OCI-LY1 (cell line): ENCODE measurements around the gene TFAP2E.

Experiments
- H2AFZ ChIP-seq: fragments of 200-600 bp; sonication (generic), shearing (Covaris generic); 2 replicates; pipeline ENCODE4 v1.6.0; 2014; ENCODE audit warnings: antibody characterized with exemption, mild to moderate bottlenecking, low read length
- H3F3A ChIP-seq: fragments of 200-600 bp; sonication (generic), shearing (Covaris generic); 2 replicates; pipeline ENCODE4 v1.6.0; 2014; ENCODE audit warnings: mild to moderate bottlenecking, antibody characterized with exemption, low read length, moderate library complexity; ENCODE audit not compliant: insufficient read depth
- H3K27ac ChIP-seq: fragments of 200-600 bp; sonication (generic); 2 replicates; pipeline ENCODE4 v1.5.1; 2014; ENCODE audit warnings: low read length, mixed run types, mild to moderate bottlenecking, low read depth; ENCODE audit not compliant: poor library complexity, severe bottlenecking
- H3K27me3 ChIP-seq: fragments of 200-600 bp; sonication (generic); 2 replicates; pipeline ENCODE4 v1.6.0; 2014; ENCODE audit warnings: antibody characterized with exemption, mild to moderate bottlenecking, low read length, moderate library complexity; ENCODE audit not compliant: insufficient read depth
- H3K36me3 ChIP-seq: fragments of 200-600 bp; sonication (generic); 2 replicates; pipeline ENCODE4 v1.6.1; 2014; ENCODE audit warnings: mild to moderate bottlenecking, antibody characterized with exemption, low read length, moderate library complexity, mixed read lengths; ENCODE audit not compliant: insufficient read depth
- H3K4me1 ChIP-seq: fragments of 200-600 bp; sonication (generic); 2 replicates; pipeline ENCODE4 v1.5.1; 2014; ENCODE audit warnings: mild to moderate bottlenecking, low read length, moderate library complexity; ENCODE audit not compliant: insufficient read depth, severe bottlenecking
- H3K4me2 ChIP-seq: fragments of 200-600 bp; sonication (generic), shearing (Covaris generic); 2 replicates; pipeline ENCODE4 v1.6.1; 2014; ENCODE audit warnings: low read length
- H3K4me3 ChIP-seq: fragments of 200-600 bp; sonication (generic); 2 replicates; pipeline ENCODE4 v1.5.1; 2014; ENCODE audit warnings: low read length, low read depth, mild to moderate bottlenecking, mixed read lengths; ENCODE audit not compliant: poor library complexity, severe bottlenecking
- H3K79me2 ChIP-seq: fragments of 200-600 bp; shearing (Covaris generic); 2 replicates; pipeline ENCODE4 v1.6.1; 2016; ENCODE audit warnings: mixed run types, low read length, mixed read lengths; ENCODE audit not compliant: insufficient read depth
- H3K9ac ChIP-seq: fragments of 200-600 bp; sonication (generic), shearing (Covaris generic); 2 replicates; pipeline ENCODE4 v1.6.1; 2014; ENCODE audit warnings: mild to moderate bottlenecking, low read length, mixed read lengths
- H3K9me2 ChIP-seq: fragments of 200-600 bp; sonication (generic), shearing (Covaris generic); 2 replicates; pipeline ENCODE4 v1.6.1; 2014; ENCODE audit warnings: low read depth, mild to moderate bottlenecking, low read length, mixed read lengths
- H3K9me3 ChIP-seq: fragments of 200-600 bp; shearing (Covaris generic); 2 replicates; pipeline ENCODE4 v1.6.1; 2014; ENCODE audit warnings: low read length, mixed read lengths
- H4K20me1 ChIP-seq: fragments of 200-600 bp; sonication (generic), shearing (Covaris generic); 2 replicates; pipeline ENCODE4 v1.6.0; 2016; ENCODE audit warnings: mild to moderate bottlenecking, low read length; ENCODE audit not compliant: insufficient read depth
- EZH2 ChIP-seq: fragments of 200-600 bp; sonication (generic), shearing (Covaris generic); IDR thresholded peaks from 2 replicates; pipeline ENCODE4 v1.8.0; 2017; ENCODE audit warnings: borderline replicate concordance, mixed run types, mild to moderate bottlenecking, antibody characterized with exemption, low read length, moderate library complexity, mixed read lengths
- TF ChIP-seq, protein P1 (sequence below): fragments of 200-600 bp; sonication (generic), shearing (Covaris generic); IDR thresholded peaks from 2 replicates; pipeline ENCODE4 v1.5.1; 2017; ENCODE audit warnings: mild to moderate bottlenecking, antibody characterized with exemption, low read length, moderate library complexity, mixed read lengths

Gene TFAP2E

DNA sequence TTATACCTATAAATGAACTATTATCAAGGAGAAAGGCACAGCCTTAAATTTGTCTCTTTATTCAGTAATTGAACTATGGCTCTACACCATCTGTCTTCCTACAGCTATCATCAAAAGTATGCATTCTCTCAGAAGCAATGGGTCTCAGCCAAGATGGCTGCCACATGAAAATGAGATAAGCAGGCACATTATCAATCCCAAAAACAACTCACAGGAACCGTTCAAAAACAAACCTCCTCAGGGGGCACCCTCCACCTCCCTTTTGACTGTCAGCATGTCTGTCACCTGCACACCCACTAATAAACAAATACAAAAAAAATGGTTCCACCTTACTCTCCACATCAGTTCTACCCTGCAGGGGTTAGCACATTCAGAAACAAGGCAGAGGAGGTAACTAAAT lies 39.5 kb upstream of the TFAP2E start:
- no peaks in the 10 kb centered on the region for H3K9me2 ChIP-seq
- no peaks in the 10 kb centered on the region for H3K27me3 ChIP-seq
- H3K4me2 ChIP-seq, result no peak overlapping the region
- H3K79me2 ChIP-seq, result no peaks in the 10 kb centered on the region
- no peak for TF ChIP-seq EZH2
- TF ChIP-seq, protein P1, sequence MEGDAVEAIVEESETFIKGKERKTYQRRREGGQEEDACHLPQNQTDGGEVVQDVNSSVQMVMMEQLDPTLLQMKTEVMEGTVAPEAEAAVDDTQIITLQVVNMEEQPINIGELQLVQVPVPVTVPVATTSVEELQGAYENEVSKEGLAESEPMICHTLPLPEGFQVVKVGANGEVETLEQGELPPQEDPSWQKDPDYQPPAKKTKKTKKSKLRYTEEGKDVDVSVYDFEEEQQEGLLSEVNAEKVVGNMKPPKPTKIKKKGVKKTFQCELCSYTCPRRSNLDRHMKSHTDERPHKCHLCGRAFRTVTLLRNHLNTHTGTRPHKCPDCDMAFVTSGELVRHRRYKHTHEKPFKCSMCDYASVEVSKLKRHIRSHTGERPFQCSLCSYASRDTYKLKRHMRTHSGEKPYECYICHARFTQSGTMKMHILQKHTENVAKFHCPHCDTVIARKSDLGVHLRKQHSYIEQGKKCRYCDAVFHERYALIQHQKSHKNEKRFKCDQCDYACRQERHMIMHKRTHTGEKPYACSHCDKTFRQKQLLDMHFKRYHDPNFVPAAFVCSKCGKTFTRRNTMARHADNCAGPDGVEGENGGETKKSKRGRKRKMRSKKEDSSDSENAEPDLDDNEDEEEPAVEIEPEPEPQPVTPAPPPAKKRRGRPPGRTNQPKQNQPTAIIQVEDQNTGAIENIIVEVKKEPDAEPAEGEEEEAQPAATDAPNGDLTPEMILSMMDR, result no peak
- H3K36me3 ChIP-seq, result peaks cover 34% of the 10 kb centered on the region
- H3K9ac ChIP-seq, result no peak overlapping the region
- no peak overlapping the region for H3K4me3 ChIP-seq
- H3K27ac ChIP-seq, result no peak overlapping the region
- no peaks in the 10 kb centered on the region for H4K20me1 ChIP-seq
- H2AFZ ChIP-seq, result no peak overlapping the region
- H3K4me1 ChIP-seq, result peaks cover 25% of the 10 kb centered on the region
- peaks cover 25% of the 10 kb centered on the region for H3K9me3 ChIP-seq
- no peaks in the 10 kb centered on the region for H3F3A ChIP-seq

GRCh38 chr1:35535243-35535642 lies 37.9 kb upstream of the TFAP2E start:
- H3K79me2 ChIP-seq, result no peaks in the 10 kb centered on the region
- H3K9me3 ChIP-seq, result peaks cover 9% of the 10 kb centered on the region
- no peak overlapping the region for H3K4me3 ChIP-seq
- no peaks in the 10 kb centered on the region for H3F3A ChIP-seq
- no peak overlapping the region for H3K9ac ChIP-seq
- TF ChIP-seq EZH2, result no peak
- TF ChIP-seq, protein P1, result no peak
- no peaks in the 10 kb centered on the region for H3K27me3 ChIP-seq
- no peak overlapping the region for H3K27ac ChIP-seq
- H3K36me3 ChIP-seq, result peaks cover 29% of the 10 kb centered on the region
- H3K9me2 ChIP-seq, result no peaks in the 10 kb centered on the region
- H4K20me1 ChIP-seq, result no peaks in the 10 kb centered on the region
- H2AFZ ChIP-seq, result no peak overlapping the region
- peaks cover 42% of the 10 kb centered on the region for H3K4me1 ChIP-seq
- no peak overlapping the region for H3K4me2 ChIP-seq

DNA sequence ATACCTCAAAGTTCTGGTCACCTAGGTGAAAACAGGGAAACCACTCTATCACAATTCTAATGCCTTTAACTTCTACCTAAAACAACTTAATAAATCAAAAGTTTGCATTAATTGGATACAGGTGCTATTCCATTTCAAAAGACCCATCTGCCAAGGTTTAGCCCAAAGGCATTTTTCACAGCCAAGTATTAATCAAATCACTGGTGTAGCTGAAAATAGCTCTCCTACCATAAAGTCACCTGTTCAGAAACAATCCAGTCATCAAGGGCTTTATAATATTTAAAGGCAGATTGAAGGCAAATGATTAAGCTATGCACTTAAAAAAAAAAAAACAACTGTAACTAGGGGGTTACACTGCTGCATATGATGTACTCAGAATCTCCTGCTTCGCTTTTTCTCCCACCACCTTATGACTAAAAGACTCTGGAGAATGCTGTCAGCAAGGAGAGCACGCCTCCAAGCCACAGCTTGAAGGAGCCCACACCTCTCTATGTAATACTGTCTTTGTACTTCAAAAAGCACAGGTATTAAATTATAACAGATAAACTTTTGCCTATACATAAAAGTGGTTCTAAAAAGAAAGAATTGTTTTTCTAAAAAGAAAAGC lies 36.5 kb upstream of the TFAP2E start:
- Histone ChIP-seq H3K9ac (no peak overlapping the region), H3K9me2 (no peaks in the 10 kb centered on the region), H3K79me2 (no peaks in the 10 kb centered on the region), H3F3A (no peaks in the 10 kb centered on the region), H3K27me3 (no peaks in the 10 kb centered on the region), H3K36me3 (peaks cover 20% of the 10 kb centered on the region), H4K20me1 (no peaks in the 10 kb centered on the region), H3K4me2 (no peak overlapping the region), H3K4me3 (no peak overlapping the region), H3K4me1 (peaks cover 42% of the 10 kb centered on the region), H2AFZ (no peak overlapping the region), H3K9me3 (no peaks in the 10 kb centered on the region), H3K27ac (peak overlapping the region; percentile 95)
- TF ChIP-seq EZH2, result no peak
- TF ChIP-seq, protein P1, result no peak
